CD4-positive, alpha-beta T cell treated with Interleukin-21 for 1 hour (primary cell): ENCODE data around the gene REXO4.
A peak's percentile ranks its signal among the peaks of the same experiment; 100 is the strongest.
"Not testable (repeated sequence)": the region's sequence is repeated elsewhere in the genome, so short reads cannot be mapped to it uniquely, and the experiment has no call there.

Experiments
- DNase-seq: peaks from one replicate; pipeline ENCODE4 v3.0.0-alpha.2; 2020

REXO4 gene

DNA sequence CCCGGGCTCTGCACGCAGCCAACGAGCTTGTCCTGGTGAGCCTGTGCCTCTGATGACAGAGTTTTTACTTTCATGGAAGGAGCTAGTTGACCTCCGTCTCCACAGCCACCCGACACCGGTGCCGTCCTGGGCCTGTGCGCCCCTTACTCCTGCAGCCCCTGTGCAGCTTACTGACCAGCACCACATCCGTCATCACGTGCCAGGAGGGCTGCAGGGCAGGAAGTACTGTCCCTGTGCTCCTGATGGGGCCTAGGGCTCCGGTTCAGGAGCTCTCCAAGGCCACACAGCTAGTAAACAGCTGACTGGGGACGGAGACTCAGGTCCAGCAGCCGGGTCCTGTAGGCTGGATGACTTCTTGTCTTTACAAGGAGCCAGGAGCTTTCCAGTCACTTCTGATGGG, 31.5 kb downstream of the REXO4 start:
- no peak for DNase-seq

DNA sequence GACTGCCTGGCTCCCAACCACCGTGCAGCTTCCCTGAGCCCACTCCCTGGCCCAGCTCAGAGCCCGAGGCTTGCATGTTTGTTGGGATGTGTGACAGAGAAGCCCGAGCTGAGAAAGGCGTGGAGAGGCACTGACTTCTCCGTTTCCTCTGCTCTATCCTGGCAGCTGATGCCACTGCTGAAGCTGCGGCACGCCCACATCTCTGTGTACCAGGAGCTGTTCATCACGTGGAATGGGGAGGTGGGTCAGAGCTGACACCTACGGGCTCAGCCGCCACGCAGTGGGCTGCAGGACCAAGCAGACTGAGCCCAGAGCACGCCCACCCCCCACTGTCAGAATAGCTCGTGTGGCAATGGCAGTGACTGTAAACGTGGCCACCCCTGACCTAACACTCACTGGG, 32.4 kb downstream of the REXO4 start:
- no peak for DNase-seq

DNA sequence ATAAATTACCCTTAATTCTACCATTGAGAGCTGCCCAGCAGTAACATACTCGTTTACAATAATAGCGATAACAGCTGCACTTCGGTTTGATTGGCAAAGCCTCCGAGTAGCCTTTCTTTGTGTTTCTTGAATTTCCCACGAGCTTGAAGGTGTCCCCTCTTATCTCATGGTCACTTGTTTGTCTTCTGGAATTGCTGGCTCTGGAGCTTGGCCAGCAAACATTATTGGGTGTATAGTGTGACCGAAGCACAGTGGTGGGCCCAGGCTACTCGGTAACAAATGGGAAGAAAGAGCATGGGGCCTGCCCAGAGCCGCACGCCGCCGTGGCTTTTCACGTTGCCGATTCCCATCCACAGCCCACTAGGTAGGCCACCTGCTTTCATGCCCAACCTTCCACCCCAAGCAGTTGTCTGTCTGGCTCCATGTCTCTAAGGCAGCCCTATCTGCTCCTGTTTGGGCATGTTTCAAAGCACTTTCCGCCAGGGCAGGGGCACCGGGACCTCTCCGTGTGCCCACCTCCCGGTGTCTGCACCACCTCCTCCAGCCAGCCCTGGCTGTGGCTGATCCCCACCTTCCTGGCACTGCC, 33.0 kb downstream of the REXO4 start:
- no peak for DNase-seq

DNA sequence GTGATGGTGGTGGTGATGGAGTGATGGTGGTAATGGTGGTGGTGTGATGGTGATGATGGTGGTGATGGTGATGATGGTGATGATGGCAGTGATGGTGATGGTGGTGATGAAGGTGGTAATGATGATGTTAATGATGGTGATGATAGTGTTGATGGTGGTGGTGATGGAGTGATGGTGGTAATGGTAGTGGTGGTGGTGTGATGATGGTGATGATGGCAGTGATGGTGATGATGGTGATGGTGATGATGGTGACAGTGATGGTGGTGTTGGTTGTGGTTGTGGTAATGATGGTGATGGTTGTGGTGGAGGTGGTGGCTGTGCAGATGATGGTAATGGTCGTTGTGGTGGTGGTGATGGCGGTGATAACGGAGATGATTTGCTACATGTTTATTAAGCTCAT, 34.4 kb downstream of the REXO4 start:
- no peak for DNase-seq

DNA sequence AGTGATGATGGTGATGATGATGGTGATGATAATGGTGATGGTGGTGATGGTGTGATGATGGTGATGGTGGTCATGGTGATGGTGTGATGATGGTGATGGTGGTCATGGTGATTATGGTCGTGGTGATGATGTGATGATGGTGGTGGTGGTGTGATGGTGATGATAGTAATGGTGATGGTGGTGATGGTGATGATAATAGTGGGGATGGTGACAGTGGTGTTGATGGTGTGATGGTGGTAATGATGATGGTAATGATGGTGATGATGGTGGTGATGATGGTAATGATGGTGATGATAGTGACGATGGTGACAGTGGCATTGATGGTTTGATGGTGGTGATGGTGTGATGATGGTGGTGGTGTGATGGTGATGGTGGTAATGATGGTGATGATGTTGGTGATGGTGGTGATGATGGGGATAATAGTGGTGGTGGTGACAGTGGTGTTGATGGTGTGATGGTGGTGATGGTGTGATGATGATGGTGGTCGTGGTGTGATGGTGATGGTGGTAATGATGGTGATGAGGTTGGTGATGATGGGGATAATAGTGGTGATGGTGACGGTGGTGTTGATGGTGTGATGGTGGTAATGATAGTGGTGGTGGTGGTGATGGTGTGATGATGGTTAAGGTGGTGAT, 35.2 kb downstream of the REXO4 start:
- no peak for DNase-seq

DNA sequence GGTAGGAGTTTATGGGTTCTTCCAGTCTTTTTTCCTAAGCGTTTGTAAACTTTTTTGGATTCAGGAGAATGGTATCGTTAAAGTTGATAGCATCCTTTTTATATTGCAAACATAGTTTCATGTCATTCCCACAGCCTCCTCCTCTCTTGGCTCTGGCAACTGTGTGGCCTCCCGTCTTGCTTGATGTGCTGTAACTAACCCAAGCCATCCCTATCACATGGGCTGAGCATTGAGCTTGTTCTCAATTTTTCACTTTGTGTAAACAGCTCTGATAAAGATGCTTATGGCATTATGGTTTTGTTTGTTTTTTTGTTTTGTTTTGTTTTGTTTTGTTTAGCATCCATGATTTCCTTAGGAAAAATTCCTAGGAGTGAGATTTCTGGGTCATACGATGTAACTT, 37.1 kb downstream of the REXO4 start:
- DNase-seq, result no peak

DNA sequence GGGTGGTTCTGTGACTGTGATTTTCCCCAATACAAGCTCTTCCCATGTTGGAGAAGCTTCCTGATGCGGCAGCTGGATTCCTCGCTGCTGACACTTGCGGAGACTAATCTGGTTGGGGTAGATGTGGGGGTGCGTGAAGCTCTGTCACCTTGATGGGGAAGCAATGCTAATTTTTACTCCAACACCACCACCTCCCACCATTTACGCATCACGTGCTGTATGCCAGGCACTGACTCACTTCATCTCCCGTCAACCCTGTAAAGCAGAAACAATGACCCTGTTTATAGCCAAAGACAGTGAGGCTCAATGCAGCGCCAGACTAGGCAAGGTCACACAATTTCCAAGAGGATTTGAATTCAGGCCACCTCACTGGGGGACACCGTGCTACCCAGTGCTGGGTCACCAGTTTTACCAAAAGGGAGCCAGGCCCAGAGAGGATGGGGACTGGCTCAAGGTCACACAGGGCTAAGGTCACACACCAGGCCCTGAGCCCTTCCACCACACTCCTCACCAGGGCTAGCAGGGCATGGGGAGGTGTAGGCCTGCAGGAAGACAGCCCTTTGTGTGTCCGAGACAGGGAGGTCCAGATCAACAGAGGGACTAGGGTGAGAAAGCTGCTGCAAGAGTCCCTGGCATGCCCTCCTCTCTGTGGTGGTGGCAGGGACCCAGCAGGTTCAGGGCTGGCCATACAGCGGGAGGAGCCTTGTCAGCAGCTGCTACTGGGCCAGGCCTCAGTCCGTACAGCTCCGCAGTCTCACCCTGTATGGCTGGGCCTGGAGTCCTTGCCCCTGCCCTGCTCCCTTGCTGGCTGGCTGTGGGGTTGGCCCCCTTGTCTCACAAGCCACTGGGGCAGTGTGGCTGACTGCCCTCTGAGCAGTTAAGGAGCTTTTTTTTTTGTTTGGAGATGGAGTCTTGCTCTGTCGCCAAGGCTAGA, 38.4 kb downstream of the REXO4 start:
- DNase-seq, result no peak

DNA sequence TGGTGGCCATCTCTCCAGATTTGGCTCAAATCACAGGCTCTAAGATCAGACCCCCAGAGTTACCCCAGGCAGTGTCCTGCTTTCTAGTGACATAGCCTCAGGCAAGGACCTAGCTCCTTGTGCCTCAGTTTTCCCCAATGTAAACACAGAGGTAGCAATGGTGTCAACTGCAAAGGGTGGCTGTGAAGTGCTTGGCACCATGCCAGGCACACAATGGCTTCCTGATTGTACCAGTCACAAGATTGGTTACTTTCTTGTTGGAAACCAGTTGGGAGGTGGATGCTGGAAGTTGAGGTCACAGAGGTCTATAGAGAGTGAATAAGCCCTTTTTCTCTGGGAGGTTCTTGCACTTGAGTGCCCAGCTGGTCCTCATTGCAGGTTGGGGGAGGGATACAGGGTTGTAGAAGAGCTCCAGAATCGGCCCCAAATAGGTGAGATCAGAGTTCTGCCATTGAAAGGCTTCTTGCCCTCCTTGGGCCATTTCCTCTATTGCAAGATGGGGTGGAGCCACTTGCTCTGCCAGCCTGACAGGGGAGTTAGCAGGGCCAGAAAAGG, 39.3 kb downstream of the REXO4 start:
- DNase-seq, result no peak

DNA sequence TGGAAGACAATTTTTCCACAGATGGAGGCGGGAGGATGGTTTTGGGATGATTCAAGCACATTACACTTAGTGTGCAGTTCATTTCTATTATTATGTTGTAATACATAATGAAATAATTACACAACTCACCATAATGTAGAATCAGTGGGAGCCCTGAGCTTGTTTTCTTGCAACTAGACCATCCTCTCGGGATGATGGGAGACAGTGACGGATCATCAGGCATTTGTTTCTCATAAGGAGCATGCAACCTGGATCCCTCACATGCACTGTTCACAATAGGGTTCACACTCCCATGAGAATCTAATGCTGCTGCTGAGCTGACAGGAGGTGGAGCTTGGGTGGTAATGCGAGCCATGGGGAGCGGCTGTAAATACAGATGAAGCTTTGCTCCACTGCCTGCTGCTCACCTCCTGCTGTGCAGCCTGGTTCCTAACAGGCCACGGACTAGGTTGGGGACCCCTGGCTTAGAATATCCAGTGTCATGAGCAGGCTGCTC, 40.0 kb downstream of the REXO4 start:
- no peak for DNase-seq

DNA sequence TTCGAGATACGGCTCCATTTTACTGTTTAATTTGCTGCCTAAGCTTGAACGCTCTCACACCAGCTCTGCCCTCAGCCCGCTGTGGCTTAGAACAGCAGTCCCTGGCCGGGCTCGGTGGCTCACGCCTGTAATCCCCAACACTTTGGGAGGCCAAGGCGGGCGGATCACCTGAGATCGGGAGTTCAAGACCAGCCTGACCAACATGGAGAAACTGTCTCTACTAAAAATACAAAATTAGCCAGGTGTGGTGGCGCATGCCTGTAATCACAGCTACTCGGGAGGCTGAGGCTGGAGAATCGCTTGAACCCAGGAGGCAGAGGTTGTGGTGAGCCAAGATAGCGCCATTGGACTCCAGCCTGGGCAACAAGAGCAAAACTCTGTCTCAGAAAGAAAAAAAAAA, 40.5 kb downstream of the REXO4 start:
- not testable (repeated sequence) for DNase-seq

DNA sequence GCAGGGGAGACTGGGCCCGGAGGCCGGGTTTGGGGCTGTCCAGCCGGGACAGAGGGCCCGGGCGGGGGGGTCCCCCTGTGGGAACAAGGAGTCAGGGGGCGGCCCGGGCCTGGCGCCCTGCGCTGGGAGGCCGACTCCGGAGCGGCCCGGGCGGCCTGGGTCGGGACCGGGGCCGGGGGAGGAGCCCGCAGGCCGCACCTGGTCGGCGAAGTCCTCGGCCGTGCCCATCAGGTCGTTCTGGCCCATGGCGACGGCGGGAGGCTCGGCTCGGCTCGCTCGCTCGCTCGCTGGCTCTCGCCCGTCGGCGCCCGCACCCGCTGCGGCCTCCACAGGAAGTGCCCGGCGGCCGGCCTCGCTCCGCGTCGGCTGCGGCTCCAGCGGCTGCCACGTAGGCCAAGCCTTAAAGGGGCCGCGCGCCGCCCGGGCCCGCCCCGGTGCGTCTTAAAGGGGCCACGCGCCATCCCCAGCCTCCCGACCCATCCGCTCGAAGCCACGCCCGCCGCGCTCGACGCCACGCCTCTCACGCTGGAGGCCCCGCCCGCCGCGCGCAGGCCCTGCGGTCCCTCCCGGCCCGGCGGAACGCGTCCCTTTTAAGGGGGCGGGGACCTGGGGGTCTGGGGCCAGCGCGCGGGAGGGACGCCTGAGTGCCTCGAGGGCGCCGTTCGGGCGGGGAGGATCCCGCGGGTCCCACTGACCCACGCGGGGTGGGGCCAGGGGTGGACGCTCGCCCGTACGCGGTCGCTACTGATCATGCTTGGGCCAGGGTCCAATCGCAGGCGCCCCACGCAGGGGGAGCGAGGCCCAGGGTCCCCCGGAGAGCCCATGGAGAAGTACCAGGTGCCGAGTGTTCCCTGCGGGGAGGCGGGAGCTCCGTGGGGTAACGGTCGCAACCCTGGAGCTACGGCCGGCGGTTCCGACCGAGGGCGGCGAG, 41.8 kb downstream of the REXO4 start, which contains the start of the genes STKLD1 and SURF4:
STKLD1 (plus strand) TSS at position 643 of the 931 bp plus-strand sequence; CDS start at position 751, 108 bp downstream.
SURF4 (minus strand) TSS at position 337 of the 931 bp plus-strand sequence; CDS start at position 246, 91 bp downstream.
- DNase-seq, result peak; percentile 95

DNA sequence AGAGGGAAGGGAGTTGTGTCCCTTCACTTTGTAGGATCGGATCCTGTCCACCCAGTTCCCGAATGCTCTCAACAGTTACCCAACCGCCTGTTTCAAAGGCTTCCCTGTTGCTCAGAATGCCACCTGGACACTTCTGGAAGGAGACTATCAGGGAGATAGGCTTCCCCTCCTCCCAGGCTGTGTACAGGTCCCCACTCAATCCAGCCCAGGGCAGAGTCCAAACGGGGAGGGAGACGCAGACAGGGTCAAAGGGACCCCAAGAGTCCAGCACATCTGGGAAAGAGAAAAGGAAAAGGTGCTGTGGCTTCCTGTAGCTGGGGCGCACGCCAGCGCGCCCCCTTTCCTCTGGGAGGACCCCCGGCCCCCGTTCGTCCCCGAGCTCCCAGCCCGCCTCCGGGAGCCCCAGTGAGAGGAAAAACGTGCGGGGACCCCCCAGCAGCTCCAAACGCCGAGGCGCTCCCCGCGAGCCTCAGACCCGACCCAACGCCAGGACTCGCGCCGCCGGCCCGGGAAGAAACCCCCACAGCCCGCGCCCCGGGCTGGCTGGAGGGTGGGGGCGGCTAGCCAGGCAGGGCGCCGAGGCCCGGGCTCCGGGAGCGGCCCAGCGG, 42.6 kb downstream of the REXO4 start:
- DNase-seq, result peak; percentile 28

DNA sequence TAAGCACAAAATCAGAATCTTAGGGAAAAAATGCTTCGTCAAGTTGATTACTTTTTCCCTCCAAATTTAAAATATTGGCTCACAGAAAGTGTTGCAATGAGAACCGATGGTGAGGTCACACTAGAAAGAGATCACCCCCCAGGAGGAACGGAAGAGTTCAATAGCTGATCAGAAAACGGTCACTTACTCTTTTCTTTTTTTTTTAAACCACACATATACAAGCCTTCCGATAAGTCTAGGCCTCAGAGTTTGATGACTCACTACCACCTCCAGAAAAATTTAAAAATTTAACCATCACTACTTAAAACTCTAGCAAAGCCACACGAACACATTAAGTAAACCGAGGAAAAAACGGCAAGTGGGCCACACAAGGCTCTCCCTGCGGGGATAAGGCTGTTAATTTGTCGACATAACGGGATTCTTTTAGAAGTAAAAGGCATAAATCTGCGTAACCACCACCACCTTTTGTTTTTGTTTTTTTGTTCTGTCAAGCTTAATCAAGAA, 43.1 kb downstream of the REXO4 start:
- DNase-seq, result peak; percentile 69

DNA sequence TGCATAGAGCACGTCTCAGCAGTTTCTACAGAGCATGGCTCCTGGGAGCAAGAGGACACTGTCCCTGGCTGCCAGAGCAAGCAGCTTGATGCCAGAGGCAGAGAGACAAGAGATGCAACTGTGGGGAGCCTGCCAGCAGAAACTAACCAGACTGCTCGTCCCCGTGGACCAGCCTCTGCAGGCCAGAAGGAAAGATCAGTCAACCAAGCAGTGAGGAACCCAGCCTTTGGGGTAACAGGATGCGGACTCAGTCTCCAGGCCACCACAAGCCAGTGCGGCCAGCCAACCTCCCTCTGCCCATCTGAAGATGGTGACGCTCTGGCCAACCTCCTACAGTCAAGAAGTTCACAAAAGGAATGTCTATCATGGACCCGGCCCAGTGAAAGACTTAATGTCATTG, 45.7 kb downstream of the REXO4 start:
- DNase-seq, result no peak

DNA sequence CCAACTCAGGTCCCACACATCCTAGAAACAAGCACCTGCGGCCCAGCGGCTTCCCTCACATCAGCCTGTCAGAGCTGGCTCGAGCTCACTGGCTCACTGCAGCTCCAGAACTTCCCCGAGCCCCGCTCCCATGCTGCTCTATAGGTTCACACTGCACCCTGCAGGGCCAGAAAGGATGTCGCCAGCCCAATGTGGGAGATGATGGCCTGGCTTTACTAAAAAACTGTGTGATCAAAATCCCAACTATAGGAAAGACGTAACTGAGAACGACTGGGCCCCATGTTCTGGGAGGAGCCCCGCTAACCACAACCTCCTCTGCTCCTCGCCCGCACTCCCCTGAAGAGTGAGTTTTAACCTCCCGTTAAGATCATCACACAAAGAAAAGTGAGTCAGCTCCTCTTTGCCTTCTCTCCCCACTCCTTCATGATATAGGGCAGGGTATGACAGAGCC, 46.5 kb downstream of the REXO4 start:
- peak; percentile 76 for DNase-seq

DNA sequence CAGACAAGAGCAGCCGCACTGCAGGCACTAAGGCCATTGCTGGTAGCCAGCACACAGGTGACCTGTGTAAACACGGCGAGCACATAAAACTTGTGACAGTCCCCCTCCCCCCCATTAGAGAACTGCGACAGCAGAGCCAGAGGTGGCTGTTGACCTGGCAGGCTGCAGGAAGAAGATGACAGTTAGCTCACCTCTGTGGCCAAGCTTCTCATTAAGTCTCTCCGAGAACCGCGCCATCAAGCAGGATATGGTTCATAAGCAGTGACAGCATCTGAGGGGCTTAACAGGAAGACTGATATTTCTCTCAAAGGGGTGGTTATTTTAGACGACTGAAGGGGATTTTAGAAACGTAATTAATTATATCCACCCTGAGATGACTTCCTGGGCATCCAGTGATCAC, 47.1 kb downstream of the REXO4 start:
- peak; percentile 76 for DNase-seq

DNA sequence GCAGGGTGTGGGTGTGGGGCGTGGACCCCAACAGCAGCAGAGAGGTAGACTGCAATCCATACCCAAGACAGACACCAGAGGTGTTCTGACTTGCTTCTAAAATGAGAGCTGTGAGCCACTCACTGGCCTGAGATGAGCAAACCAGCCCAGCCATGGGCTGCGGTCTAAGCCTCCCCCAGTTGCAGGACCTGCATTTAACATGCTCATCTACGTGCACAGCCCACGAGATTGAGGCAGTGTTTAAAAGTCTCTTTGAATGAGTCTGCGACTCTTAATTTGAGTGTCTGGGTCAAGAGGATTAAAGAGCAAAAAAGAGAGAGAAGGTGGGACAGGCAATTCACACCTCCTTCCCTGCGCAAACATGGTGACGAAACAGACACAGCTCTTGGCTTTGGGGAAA, 47.9 kb downstream of the REXO4 start:
- no peak for DNase-seq

DNA sequence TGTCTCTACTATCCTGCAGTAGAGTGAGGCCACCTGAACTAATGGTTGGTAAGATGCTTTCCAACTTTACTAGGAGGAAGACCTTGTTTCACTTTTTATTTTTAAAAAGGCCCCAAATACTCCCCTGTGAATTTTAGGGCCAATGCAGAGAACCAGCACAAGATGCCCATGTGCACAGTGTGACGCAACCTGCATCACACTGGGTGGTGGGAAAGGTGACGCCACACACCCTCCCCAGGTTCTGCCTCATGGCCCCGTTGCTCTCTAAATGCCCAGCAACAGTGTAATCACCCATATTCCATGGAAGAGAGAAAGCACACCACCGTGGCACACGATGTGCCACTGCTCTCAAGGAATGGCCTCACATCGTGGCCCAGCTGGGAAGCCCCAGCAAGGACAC, 48.4 kb downstream of the REXO4 start:
- DNase-seq, result no peak

DNA sequence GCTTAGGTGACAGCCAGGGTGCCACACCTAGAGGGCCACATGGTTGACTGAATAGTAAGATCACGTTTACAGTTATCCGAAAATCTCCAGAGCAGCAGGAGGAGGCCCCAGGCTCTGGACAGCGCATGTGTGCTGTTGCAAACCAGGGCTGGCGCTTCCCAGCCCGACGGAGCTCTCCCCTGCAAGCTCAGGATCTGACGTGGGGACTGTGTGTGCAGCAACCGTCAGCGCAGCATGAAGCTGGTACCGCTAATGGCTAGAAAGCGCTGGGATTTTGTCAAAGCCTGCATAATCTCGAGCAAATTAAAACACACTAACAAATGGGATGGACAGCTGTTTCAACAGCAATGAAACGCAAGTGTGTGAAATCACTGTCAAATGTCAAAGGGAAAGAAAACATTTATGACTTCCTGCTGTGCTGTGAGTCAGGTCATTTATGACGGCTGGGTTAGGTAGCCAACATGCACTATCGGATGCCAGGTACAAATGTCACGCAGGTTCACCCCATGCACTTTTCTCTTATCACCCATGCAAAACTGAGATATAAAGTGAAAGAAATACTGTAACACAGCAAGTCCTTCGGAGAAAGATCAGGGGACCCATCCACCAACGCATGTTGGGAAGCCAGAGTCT, 49.4 kb downstream of the REXO4 start:
- DNase-seq, result no peak

DNA sequence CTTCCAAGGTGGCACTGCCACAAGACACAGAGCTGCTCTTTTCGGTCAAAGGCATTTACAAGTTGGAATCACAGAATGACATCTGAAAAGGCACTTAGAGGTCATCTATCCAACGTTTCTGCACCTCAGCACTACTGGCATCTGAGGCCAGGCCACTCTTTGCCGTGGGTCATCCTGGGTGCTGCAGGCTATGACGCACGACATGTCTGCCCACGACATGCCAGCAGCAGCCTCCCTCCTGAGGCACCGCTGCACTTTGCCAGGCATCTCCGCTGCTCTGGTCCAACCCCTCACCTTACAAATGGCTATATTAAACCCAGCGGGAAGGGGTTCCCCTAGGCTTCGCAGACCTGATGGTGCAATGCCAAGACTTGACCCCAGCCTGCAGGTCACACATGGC, 50.0 kb downstream of the REXO4 start:
- no peak for DNase-seq

DNA sequence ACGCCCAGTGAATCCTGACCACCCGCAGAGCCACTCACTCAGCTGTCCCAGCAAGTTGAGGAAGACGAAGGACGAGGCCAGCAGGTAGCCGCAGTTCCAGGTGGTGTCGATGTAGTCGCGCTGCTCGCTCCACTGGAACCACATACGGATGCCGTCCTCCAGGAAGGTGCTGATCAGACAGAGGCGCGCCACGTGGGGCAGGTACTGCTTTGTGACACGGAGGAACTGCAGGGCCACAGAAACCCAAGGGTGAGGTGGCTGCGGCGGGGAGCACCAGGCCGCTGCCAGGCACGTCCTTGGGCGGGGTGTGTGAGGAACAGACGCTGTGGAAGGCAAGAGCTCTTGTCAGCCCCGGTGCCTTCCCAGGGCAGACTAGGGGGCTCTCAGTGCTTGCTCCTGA, 50.6 kb downstream of the REXO4 start:
- DNase-seq, result no peak
